ENCODE measurements around the gene OR6C65. TPM values are rescaled to one million over a fixed set of nuclear protein-coding genes. Genes with fewer than 3 reads are reported as not detected.

The OR6C65 gene
- total and polyA plus RNA-seq, 4 donors, result not detected

GRCh38 chr12:55446326-55446725 is 46.0 kb downstream of the OR6C65 start:
- TF ChIP-seq CTCF (IDR thresholded peaks at IDR 0.05; ENCODE audit: control extremely low read depth, extremely low read depth), result no peak
- peaks cover 0 to 1% (median 0%) of the 10 kb centered on the region in 4 donors for H3K9me3 ChIP-seq (ENCODE audit: control insufficient read depth in 4 of 4, insufficient read depth in 3 of 4, low read length in 3 of 4)
- ATAC-seq (ENCODE audit: insufficient read depth, low FRiP score) (no peak), DNase-seq (no peak)
- H3K27ac ChIP-seq (ENCODE audit: low read depth in 1 of 2, low read length in 1 of 2), result no peak overlapping the region
- H3K36me3 ChIP-seq (ENCODE audit: control insufficient read depth in 4 of 4, insufficient read depth in 4 of 4, low read length in 4 of 4), result no peaks in the 10 kb centered on the region
- H3K27me3 ChIP-seq (ENCODE audit: control insufficient read depth in 3 of 3, insufficient read depth in 3 of 3, low read length in 2 of 3), result no peaks in the 10 kb centered on the region
- H3K4me1 ChIP-seq (ENCODE audit: control insufficient read depth in 5 of 5, insufficient read depth in 5 of 5, low read length in 5 of 5), result no peaks in the 10 kb centered on the region
- no peak overlapping the region for H3K4me3 ChIP-seq
- no peak overlapping the region for H3K9ac ChIP-seq (ENCODE audit: insufficient read depth in 1 of 2, low read length in 2 of 2)
- 88 to 89% methylated on average over 5 of the region's 5 CpGs for WGBS, 2 donors

GRCh38 chr12:55448825-55449224 is 48.5 kb downstream of the OR6C65 start:
- Histone ChIP-seq H3K27ac (ENCODE audit: low read depth in 1 of 2, low read length in 1 of 2) (no peak overlapping the region), H3K27me3 (ENCODE audit: control insufficient read depth in 3 of 3, insufficient read depth in 3 of 3, low read length in 2 of 3) (no peaks in the 10 kb centered on the region), H3K9me3 (ENCODE audit: control insufficient read depth in 4 of 4, insufficient read depth in 3 of 4, low read length in 3 of 4) (no peaks in the 10 kb centered on the region), H3K9ac (ENCODE audit: insufficient read depth in 1 of 2, low read length in 2 of 2) (no peak overlapping the region), H3K4me1 (ENCODE audit: control insufficient read depth in 5 of 5, insufficient read depth in 5 of 5, low read length in 5 of 5) (no peaks in the 10 kb centered on the region), H3K4me3 (no peak overlapping the region), H3K36me3 (ENCODE audit: control insufficient read depth in 4 of 4, insufficient read depth in 4 of 4, low read length in 4 of 4) (no peaks in the 10 kb centered on the region)
- DNase-seq, result no peak
- no peak for TF ChIP-seq CTCF (IDR thresholded peaks at IDR 0.05; ENCODE audit: control extremely low read depth, extremely low read depth)
- no peak for ATAC-seq (ENCODE audit: insufficient read depth, low FRiP score)

Other genes with a start within 250 kb of the OR6C65 start
- not detected for gene OR10A7, start 179.5 kb upstream of the OR6C65 start, total RNA-seq
- not detected for gene OR10A7, start 179.5 kb upstream of the OR6C65 start, polyA plus RNA-seq
- not detected for gene OR6C74, start 155.9 kb upstream of the OR6C65 start, total RNA-seq
- not detected for gene OR6C74, start 155.9 kb upstream of the OR6C65 start, polyA plus RNA-seq
- gene OR6C6, start 104.0 kb upstream of the OR6C65 start, total RNA-seq, result not detected
- not detected for gene OR6C6, start 104.0 kb upstream of the OR6C65 start, polyA plus RNA-seq
- not detected for gene OR6C1, start 86.2 kb upstream of the OR6C65 start, total RNA-seq
- gene OR6C1, start 86.2 kb upstream of the OR6C65 start, polyA plus RNA-seq, result not detected
- gene OR6C3, start 69.8 kb upstream of the OR6C65 start, total RNA-seq, result not detected
- not detected for gene OR6C3, start 69.8 kb upstream of the OR6C65 start, polyA plus RNA-seq
- not detected for gene OR6C75, start 37.6 kb upstream of the OR6C65 start, total RNA-seq
- gene OR6C75, start 37.6 kb upstream of the OR6C65 start, polyA plus RNA-seq, result not detected
- gene OR6C76, start 25.7 kb downstream of the OR6C65 start, total RNA-seq, result not detected
- gene OR6C76, start 25.7 kb downstream of the OR6C65 start, polyA plus RNA-seq, result not detected
- under 1 TPM in 1 of 2 donors, not detected in 1; 0.14 TPM for gene OR6C2, start 43.5 kb downstream of the OR6C65 start, total RNA-seq
- gene OR6C2, start 43.5 kb downstream of the OR6C65 start, polyA plus RNA-seq, result not detected
- not detected for gene OR6C70, start 69.6 kb downstream of the OR6C65 start, total RNA-seq
- not detected for gene OR6C70, start 69.6 kb downstream of the OR6C65 start, polyA plus RNA-seq
- gene OR6C68, start 91.8 kb downstream of the OR6C65 start, total RNA-seq, result not detected
- gene OR6C68, start 91.8 kb downstream of the OR6C65 start, polyA plus RNA-seq, result not detected
- gene OR6C4, start 149.1 kb downstream of the OR6C65 start, total RNA-seq, result not detected
- not detected for gene OR6C4, start 149.1 kb downstream of the OR6C65 start, polyA plus RNA-seq
- not detected for gene OR2AP1, start 171.9 kb downstream of the OR6C65 start, total RNA-seq
- not detected for gene OR2AP1, start 171.9 kb downstream of the OR6C65 start, polyA plus RNA-seq
- gene OR10P1, start 236.4 kb downstream of the OR6C65 start, total RNA-seq, result not detected
- not detected for gene OR10P1, start 236.4 kb downstream of the OR6C65 start, polyA plus RNA-seq